Stimulated activated naive CD8-positive, alpha-beta T cell treated with anti-CD3 and anti-CD28 coated beads, Interleukin-15, Interleukin-2, amounts not matched to agents 100 ng/mL and 50 ng/mL, for 24 hours (primary cell): ENCODE data around the gene NSG2.
"Not testable (repeated sequence)": the region's sequence is repeated elsewhere in the genome, so short reads cannot be mapped to it uniquely, and the experiment has no call there.

Source experiments
- H3K27ac Mint-ChIP-seq: one replicate; pipeline ENCODE4 v1.8.0; 2021; ENCODE audit warnings: mild to moderate bottlenecking, mixed read lengths
- H3K27me3 Mint-ChIP-seq: one replicate; pipeline ENCODE4 v1.8.0; 2021; ENCODE audit warnings: mixed read lengths
- H3K36me3 Mint-ChIP-seq: one replicate; pipeline ENCODE4 v1.8.0; 2021; ENCODE audit warnings: low read depth, mixed read lengths
- H3K4me1 Mint-ChIP-seq: one replicate; pipeline ENCODE4 v1.8.0; 2021; ENCODE audit warnings: low read depth, mixed read lengths
- H3K4me3 Mint-ChIP-seq: one replicate; pipeline ENCODE4 v1.8.0; 2021; ENCODE audit warnings: mild to moderate bottlenecking, mixed read lengths
- H3K9me3 Mint-ChIP-seq: one replicate; pipeline ENCODE4 v1.8.0; 2021; ENCODE audit warnings: mixed read lengths

Gene NSG2

GRCh38 chr5:174146556-174146955 lies 101.0 kb downstream of the NSG2 start:
- no peak overlapping the region for H3K4me3 Mint-ChIP-seq
- H3K27ac Mint-ChIP-seq, result no peak overlapping the region
- H3K4me1 Mint-ChIP-seq, result no peaks in the 10 kb centered on the region
- peaks cover 4% of the 10 kb centered on the region for H3K27me3 Mint-ChIP-seq
- no peaks in the 10 kb centered on the region for H3K36me3 Mint-ChIP-seq
- no peaks in the 10 kb centered on the region for H3K9me3 Mint-ChIP-seq

- H3K4me3 Mint-ChIP-seq, H3K9me3 Mint-ChIP-seq, H3K4me1 Mint-ChIP-seq, H3K27me3 Mint-ChIP-seq, H3K36me3 Mint-ChIP-seq, H3K27ac Mint-ChIP-seq: not testable (repeated sequence)
These were observed 101.5 kb downstream of the NSG2 start for GRCh38 chr5:174147012-174147411.

GRCh38 chr5:174147551-174147950 lies 102.0 kb downstream of the NSG2 start:
- H3K9me3 Mint-ChIP-seq, result no peaks in the 10 kb centered on the region
- no peaks in the 10 kb centered on the region for H3K4me1 Mint-ChIP-seq

GRCh38 chr5:174148721-174149120 lies 103.2 kb downstream of the NSG2 start:
- Mint-ChIP-seq H3K36me3 (no peaks in the 10 kb centered on the region), H3K9me3 (no peaks in the 10 kb centered on the region), H3K4me1 (no peaks in the 10 kb centered on the region), H3K4me3 (no peak overlapping the region), H3K27ac (no peak overlapping the region), H3K27me3 (peaks cover 4% of the 10 kb centered on the region)

More at GRCh38 chr5:174147551-174147950, 102.0 kb downstream of the NSG2 start:
- Mint-ChIP-seq H3K27ac (no peak overlapping the region), H3K36me3 (no peaks in the 10 kb centered on the region), H3K4me3 (no peak overlapping the region), H3K27me3 (peaks cover 4% of the 10 kb centered on the region)

GRCh38 chr5:174149426-174149825 lies 103.9 kb downstream of the NSG2 start:
- H3K27ac Mint-ChIP-seq, result no peak overlapping the region
- no peaks in the 10 kb centered on the region for H3K36me3 Mint-ChIP-seq
- peaks cover 3% of the 10 kb centered on the region for H3K9me3 Mint-ChIP-seq
- H3K27me3 Mint-ChIP-seq, result peaks cover 4% of the 10 kb centered on the region
- no peak overlapping the region for H3K4me3 Mint-ChIP-seq
- no peaks in the 10 kb centered on the region for H3K4me1 Mint-ChIP-seq

DNA sequence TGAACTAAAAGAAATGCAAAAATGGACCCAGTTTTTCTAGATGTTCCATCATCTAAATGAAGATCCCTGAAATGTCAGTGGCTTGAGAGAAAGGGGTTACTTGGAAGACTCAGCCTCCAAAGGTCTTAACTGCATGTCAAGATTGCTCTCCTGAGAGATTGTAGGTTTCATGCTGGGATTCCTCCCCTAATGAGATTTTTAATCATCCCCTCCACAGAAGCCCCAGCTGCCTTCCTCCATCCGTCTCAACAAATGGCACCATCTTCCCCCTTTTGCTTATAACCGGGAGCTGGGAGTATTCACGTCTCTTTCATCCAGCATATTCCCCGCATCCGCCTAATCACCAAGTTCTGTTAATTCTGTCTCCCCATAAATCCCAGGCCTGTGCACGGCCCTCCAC lies 104.5 kb downstream of the NSG2 start:
- H3K4me3 Mint-ChIP-seq, result no peak overlapping the region
- no peaks in the 10 kb centered on the region for H3K4me1 Mint-ChIP-seq
- H3K27me3 Mint-ChIP-seq, result peaks cover 4% of the 10 kb centered on the region
- peaks cover 9% of the 10 kb centered on the region for H3K9me3 Mint-ChIP-seq
- H3K27ac Mint-ChIP-seq, result no peak overlapping the region
- H3K36me3 Mint-ChIP-seq, result no peaks in the 10 kb centered on the region

DNA sequence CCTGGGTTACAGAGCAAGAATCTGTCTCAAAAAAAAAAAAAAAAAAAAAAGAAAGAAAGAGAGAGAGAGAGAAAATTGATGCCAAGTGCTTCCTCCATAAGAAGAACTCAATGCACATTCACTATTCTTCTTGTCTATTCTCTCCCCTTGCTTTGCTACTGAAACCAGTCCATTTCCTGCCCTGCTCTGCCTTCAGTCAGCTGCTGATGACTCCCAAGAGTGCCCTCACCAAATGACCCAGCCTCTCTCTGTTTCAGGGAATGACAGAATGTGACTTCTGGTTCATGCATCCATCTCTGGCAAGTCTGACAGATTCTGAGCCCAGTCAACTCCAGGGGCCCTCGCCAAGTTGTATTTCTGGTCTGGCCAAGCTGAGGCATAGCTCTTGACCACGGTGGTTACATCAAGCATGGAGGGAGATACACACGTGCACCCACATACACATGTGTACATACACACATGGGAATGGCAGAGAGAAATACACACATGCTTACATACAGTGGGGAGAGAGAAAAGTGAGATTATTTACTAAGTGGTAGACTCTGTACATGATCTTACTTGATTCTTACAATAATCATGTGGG lies 106.2 kb downstream of the NSG2 start:
- H3K36me3 Mint-ChIP-seq, result no peaks in the 10 kb centered on the region
- H3K27ac Mint-ChIP-seq, result no peak overlapping the region
- H3K27me3 Mint-ChIP-seq, result peaks cover 4% of the 10 kb centered on the region
- H3K4me1 Mint-ChIP-seq, result no peaks in the 10 kb centered on the region
- no peak overlapping the region for H3K4me3 Mint-ChIP-seq
- peaks cover 14% of the 10 kb centered on the region for H3K9me3 Mint-ChIP-seq

DNA sequence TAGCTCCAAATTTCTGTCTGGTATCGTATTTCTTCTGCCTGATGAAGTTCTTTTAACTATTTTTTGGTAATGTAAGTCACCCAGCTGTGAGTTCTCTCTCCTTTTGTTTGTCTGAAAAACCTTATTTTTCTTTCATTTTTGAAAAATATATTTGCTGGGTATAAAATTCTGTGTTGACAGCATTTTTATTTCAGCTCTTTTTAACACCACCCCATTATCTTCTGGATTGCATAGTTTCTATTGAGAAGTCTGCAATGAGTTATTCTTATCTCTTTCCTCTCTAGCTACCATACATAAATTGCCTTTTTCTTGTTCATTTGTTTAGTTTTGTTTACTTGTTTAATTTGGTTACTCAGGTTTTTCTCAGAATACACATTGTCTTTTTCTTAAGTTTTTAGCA lies 109.1 kb downstream of the NSG2 start:
- Mint-ChIP-seq H3K27me3 (peaks cover under 1% of the 10 kb centered on the region), H3K9me3 (peaks cover 22% of the 10 kb centered on the region), H3K27ac (no peak overlapping the region), H3K4me3 (no peak overlapping the region), H3K36me3 (no peaks in the 10 kb centered on the region), H3K4me1 (no peaks in the 10 kb centered on the region)

- H3K36me3 Mint-ChIP-seq, result no peaks in the 10 kb centered on the region
- peaks cover 22% of the 10 kb centered on the region for H3K9me3 Mint-ChIP-seq
- no peaks in the 10 kb centered on the region for H3K4me1 Mint-ChIP-seq
- no peak overlapping the region for H3K4me3 Mint-ChIP-seq
- no peak overlapping the region for H3K27ac Mint-ChIP-seq
- H3K27me3 Mint-ChIP-seq, result no peaks in the 10 kb centered on the region
These were observed 109.8 kb downstream of the NSG2 start for GRCh38 chr5:174155281-174155680.

DNA sequence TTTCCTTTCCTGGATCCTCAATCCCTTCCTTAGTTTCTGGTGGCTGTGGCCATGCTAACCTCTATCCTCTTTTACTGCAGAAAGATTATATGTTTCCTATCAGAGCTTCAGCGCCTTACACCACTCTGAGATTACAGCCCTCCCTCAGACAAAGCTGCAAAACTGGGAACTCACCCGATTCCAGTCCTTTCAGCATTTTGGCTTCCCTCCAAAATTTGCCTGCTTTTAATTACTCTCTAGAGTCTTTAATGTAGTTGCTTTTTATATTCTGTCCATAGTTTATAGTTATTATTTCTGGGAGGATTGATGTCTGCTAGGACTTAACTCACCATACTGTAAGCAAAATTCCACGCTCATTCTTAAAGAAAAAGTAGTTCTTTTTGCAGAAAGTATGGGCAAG lies 110.2 kb downstream of the NSG2 start:
- H3K4me3 Mint-ChIP-seq, result no peak overlapping the region
- H3K4me1 Mint-ChIP-seq, result no peaks in the 10 kb centered on the region
- H3K27ac Mint-ChIP-seq, result no peak overlapping the region
- peaks cover 22% of the 10 kb centered on the region for H3K9me3 Mint-ChIP-seq
- no peaks in the 10 kb centered on the region for H3K36me3 Mint-ChIP-seq
- no peaks in the 10 kb centered on the region for H3K27me3 Mint-ChIP-seq

- peaks cover 22% of the 10 kb centered on the region for H3K9me3 Mint-ChIP-seq
- no peak overlapping the region for H3K27ac Mint-ChIP-seq
- no peak overlapping the region for H3K4me3 Mint-ChIP-seq
- H3K27me3 Mint-ChIP-seq, result no peaks in the 10 kb centered on the region
- no peaks in the 10 kb centered on the region for H3K36me3 Mint-ChIP-seq
- H3K4me1 Mint-ChIP-seq, result no peaks in the 10 kb centered on the region
These were observed 111.5 kb downstream of the NSG2 start for GRCh38 chr5:174157048-174157447.
